Fibroblast of the conjunctiva (primary cell): ENCODE results near the gene DUOXA1.
"Not testable (repeated sequence)": the region's sequence is repeated elsewhere in the genome, so short reads cannot be mapped to it uniquely, and the experiment has no call there.

Source experiments
- DNase-seq: peaks from one replicate; pipeline ENCODE4 v3.0.0-alpha.2; 2010; ENCODE audit warnings: low read depth

Gene DUOXA1

GRCh38 chr15:45112591-45113379 lies 16.9 kb downstream of the DUOXA1 start:
- no peak for DNase-seq

GRCh38 chr15:45112143-45112590 lies 17.5 kb downstream of the DUOXA1 start:
- DNase-seq: no peak

- DNase-seq: no peak
These were observed 18.1 kb downstream of the DUOXA1 start for GRCh38 chr15:45111390-45112142.

- DNase-seq: no peak
These were observed 19.3 kb downstream of the DUOXA1 start for GRCh38 chr15:45110256-45110820.

GRCh38 chr15:45107941-45108630 lies 21.6 kb downstream of the DUOXA1 start:
- no peak for DNase-seq

GRCh38 chr15:45106002-45106790 lies 23.5 kb downstream of the DUOXA1 start:
- DNase-seq: no peak

GRCh38 chr15:45105586-45105985 lies 24.1 kb downstream of the DUOXA1 start:
- no peak for DNase-seq

GRCh38 chr15:45104170-45104569 lies 25.5 kb downstream of the DUOXA1 start:
- DNase-seq: not testable (repeated sequence)

GRCh38 chr15:45102226-45102625 lies 27.5 kb downstream of the DUOXA1 start:
- DNase-seq: no peak

- no peak for DNase-seq
These were observed 27.9 kb downstream of the DUOXA1 start for GRCh38 chr15:45101749-45102148.

- DNase-seq: no peak
These were observed 28.6 kb downstream of the DUOXA1 start for GRCh38 chr15:45100884-45101625.

GRCh38 chr15:45099549-45100165 lies 30.0 kb downstream of the DUOXA1 start:
- DNase-seq: no peak

GRCh38 chr15:45097466-45097865 lies 32.2 kb downstream of the DUOXA1 start:
- DNase-seq: no peak

- no peak for DNase-seq
These were observed 34.0 kb downstream of the DUOXA1 start for GRCh38 chr15:45095661-45096060.

GRCh38 chr15:45094358-45094730 lies 35.3 kb downstream of the DUOXA1 start:
- DNase-seq: no peak

- no peak for DNase-seq
These were observed 35.9 kb downstream of the DUOXA1 start for GRCh38 chr15:45093622-45094357.

- no peak for DNase-seq
These were observed 36.7 kb downstream of the DUOXA1 start for GRCh38 chr15:45093013-45093412.

- no peak for DNase-seq
These were observed 38.1 kb downstream of the DUOXA1 start for GRCh38 chr15:45091576-45091975.

GRCh38 chr15:45091161-45091560 lies 38.5 kb downstream of the DUOXA1 start:
- DNase-seq: no peak
